RWPE2 (cell line): ENCODE data around the gene WTAP.

Source experiments
- ATAC-seq: fragments of 200-7000 bp; cut with Tn5 transposase; 3 replicates; pipeline ENCODE4 v1.9.1; 2021; ENCODE audit warnings: low read depth
- DNase-seq: peaks from one replicate; pipeline ENCODE4 v3.0.0-alpha.2; 2020; ENCODE audit warnings: low spot score
- H3K27ac ChIP-seq: fragments of 450-650 bp; 2 replicates; pipeline ENCODE4 v1.5.1; 2017; ENCODE audit warnings: mild to moderate bottlenecking; ENCODE audit not compliant: poor library complexity, severe bottlenecking
- H3K27me3 ChIP-seq: fragments of 250-450 bp; sonication (Bioruptor Pico); 2 replicates; pipeline ENCODE4 v1.5.1; 2021; ENCODE audit warnings: mild to moderate bottlenecking, moderate library complexity; ENCODE audit not compliant: insufficient read depth, poor library complexity, severe bottlenecking
- H3K36me3 ChIP-seq: fragments of 250-450 bp; sonication (Bioruptor Pico); 2 replicates; pipeline ENCODE4 v1.5.1; 2020; ENCODE audit warnings: low read depth, mild to moderate bottlenecking, moderate library complexity
- H3K4me1 ChIP-seq: fragments of 250-450 bp; sonication (Bioruptor Pico); 2 replicates; pipeline ENCODE4 v1.5.1; 2021; ENCODE audit warnings: mild to moderate bottlenecking, moderate library complexity; ENCODE audit not compliant: insufficient read depth, poor library complexity, severe bottlenecking
- H3K4me3 ChIP-seq: fragments of 250-450 bp; sonication (Bioruptor Pico); 2 replicates; pipeline ENCODE4 v1.5.1; 2021; ENCODE audit warnings: mild to moderate bottlenecking, moderate library complexity; ENCODE audit not compliant: severe bottlenecking
- H3K9me3 ChIP-seq: fragments of 250-450 bp; sonication (Bioruptor Pico); 2 replicates; pipeline ENCODE4 v1.5.1; 2021; ENCODE audit warnings: mild to moderate bottlenecking, moderate library complexity; ENCODE audit not compliant: severe bottlenecking
- TF ChIP-seq, protein P1 (sequence below): fragments of 450-650 bp; IDR thresholded peaks from one replicate; pipeline ENCODE4 v1.5.1; 2017; ENCODE audit warnings: mild to moderate bottlenecking, moderate library complexity; ENCODE audit not compliant: poor library complexity, severe bottlenecking

WTAP gene

DNA sequence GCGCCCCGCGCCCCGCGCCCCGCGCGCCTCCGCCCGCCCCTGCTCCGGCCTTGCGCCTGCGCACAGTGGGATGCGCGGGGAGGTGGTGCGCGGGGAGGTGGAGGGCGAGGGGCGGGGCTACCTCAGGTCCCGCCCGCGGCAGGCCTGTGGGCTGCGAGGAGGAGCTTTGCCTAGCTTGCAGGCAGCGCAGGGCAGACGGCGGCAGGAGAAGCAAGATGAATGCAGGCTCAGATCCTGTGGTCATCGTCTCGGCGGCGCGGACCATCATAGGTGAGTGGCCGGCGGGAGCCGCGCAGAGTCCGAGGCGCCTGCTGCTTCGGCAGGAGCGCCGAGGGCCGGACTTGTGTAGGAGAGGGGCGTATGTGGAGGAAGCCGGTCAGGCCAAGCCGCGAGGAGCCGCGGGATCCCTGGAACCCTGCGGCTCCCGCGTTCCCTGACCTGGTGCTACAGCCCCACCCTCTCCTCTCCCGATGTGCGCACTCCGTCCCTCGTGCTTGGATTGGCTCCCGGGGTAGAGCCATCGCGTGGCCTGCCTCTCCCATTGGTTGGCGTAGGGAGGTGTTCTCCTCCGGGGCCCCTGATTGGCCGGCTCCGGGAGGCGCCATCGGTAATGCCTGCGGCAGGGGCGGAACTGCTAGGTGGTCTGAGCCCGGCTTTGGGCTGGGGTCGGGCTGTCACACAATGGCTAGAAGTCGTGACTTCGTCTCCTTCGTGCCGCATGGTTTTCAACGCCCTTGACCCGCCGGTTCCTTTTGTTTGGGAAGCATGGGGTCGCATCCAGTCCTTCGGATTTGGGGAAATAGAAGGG lies 34.8 kb downstream of the WTAP start, which contains the start of gene ACAT2:
TSS of gene ACAT2 (plus strand) at position 173 of the 808 bp plus-strand sequence. CDS start at position 216, 43 bp downstream.
- ATAC-seq = peak; percentile 94
- TF ChIP-seq, protein P1, sequence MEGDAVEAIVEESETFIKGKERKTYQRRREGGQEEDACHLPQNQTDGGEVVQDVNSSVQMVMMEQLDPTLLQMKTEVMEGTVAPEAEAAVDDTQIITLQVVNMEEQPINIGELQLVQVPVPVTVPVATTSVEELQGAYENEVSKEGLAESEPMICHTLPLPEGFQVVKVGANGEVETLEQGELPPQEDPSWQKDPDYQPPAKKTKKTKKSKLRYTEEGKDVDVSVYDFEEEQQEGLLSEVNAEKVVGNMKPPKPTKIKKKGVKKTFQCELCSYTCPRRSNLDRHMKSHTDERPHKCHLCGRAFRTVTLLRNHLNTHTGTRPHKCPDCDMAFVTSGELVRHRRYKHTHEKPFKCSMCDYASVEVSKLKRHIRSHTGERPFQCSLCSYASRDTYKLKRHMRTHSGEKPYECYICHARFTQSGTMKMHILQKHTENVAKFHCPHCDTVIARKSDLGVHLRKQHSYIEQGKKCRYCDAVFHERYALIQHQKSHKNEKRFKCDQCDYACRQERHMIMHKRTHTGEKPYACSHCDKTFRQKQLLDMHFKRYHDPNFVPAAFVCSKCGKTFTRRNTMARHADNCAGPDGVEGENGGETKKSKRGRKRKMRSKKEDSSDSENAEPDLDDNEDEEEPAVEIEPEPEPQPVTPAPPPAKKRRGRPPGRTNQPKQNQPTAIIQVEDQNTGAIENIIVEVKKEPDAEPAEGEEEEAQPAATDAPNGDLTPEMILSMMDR = no peak
- H3K36me3 ChIP-seq = peaks cover 53% of the 10 kb centered on the region

DNA sequence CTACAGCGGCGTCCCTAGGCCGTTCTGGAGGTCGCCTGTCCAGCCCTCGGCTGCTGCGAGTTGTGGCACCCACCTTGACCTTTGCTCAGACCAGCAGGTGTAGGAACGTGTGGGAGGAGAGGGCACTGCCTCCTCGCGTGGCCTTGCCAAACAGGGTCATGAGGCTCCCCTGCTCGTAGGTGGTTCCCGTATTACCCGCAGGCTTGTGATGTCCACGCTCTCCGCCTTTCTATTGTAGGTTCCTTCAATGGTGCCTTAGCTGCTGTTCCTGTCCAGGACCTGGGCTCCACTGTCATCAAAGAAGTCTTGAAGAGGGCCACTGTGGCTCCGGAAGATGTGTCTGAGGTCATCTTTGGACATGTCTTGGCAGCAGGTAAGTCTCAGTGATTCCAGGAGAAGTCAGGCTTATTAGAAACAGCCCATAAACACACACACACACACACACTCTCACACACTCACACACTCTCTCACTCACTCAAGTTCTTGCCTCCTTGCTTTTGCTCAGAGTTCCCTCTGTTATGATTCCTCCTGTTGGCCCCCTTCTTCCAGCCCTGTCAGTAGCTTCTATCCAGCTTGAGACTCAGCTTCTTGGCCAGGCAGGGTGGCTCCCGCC lies 35.5 kb downstream of the WTAP start:
- Histone ChIP-seq H3K27ac (peak overlapping the region; percentile 91), H3K4me3 (peak overlapping the region; percentile 65), H3K4me1 (peaks cover 20% of the 10 kb centered on the region), H3K36me3 (peaks cover 55% of the 10 kb centered on the region), H3K9me3 (no peaks in the 10 kb centered on the region), H3K27me3 (no peaks in the 10 kb centered on the region)
- DNase-seq (no peak), ATAC-seq (no peak)
- TF ChIP-seq, protein P1 = no peak

More for the DNA sequence above, 34.8 kb downstream of the WTAP start, which contains the start of gene ACAT2:
- H3K27me3 ChIP-seq = no peaks in the 10 kb centered on the region
- peaks cover 20% of the 10 kb centered on the region for H3K4me1 ChIP-seq
- H3K27ac ChIP-seq = peak within 1 kb of the TSS; percentile 91
- H3K9me3 ChIP-seq = no peaks in the 10 kb centered on the region
- peak within 1 kb of the TSS; percentile 65 for H3K4me3 ChIP-seq
- peak; percentile 97 for DNase-seq

DNA sequence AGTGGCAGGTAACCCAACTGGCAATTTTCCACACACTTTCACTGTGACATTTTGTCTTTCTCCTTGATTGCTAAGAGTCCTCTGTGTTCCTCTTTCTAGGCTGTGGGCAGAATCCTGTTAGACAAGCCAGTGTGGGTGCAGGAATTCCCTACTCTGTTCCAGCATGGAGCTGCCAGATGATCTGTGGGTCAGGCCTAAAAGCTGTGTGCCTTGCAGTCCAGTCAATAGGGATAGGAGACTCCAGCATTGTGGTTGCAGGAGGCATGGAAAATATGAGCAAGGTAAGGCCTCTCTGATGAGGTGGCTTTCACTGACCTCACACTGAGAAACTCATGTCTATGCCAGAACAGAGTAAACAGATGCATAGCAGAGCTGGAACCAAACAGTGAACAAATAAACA lies 39.6 kb downstream of the WTAP start:
- peaks cover 92% of the 10 kb centered on the region for H3K36me3 ChIP-seq
- ATAC-seq = no peak
- DNase-seq = no peak
- no peak overlapping the region for H3K27ac ChIP-seq
- TF ChIP-seq, protein P1 = no peak
- peaks cover 3% of the 10 kb centered on the region for H3K4me1 ChIP-seq
- no peak overlapping the region for H3K4me3 ChIP-seq
- H3K27me3 ChIP-seq = no peaks in the 10 kb centered on the region
- H3K9me3 ChIP-seq = no peaks in the 10 kb centered on the region

DNA sequence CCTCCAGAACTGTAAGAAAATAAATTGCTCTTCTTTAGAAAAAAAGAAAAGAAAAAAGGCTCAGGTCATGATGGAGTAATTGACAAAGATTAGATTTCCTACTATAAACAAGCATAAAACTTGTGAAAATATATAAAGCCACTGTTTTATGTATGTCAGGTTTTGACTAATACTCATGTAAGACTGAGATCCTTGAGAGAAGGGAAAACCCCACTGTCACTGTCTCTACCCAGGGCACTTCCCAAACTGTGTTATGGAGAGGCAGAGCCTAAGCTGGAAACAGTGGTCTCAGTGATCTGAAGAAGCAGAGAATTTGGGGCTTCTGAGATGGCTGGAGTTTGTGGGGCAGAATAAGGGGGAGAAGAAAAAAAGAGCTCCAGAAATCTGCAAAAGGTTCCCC lies 42.2 kb downstream of the WTAP start:
- Histone ChIP-seq H3K4me3 (no peak overlapping the region), H3K27me3 (no peaks in the 10 kb centered on the region), H3K9me3 (no peaks in the 10 kb centered on the region), H3K27ac (no peak overlapping the region), H3K36me3 (peaks cover 97% of the 10 kb centered on the region), H3K4me1 (no peaks in the 10 kb centered on the region)
- TF ChIP-seq, protein P1 = no peak
- ATAC-seq = no peak
- no peak for DNase-seq
